ENCODE results near the gene IL12B.
"Not testable (repeated sequence)": the region's sequence is repeated elsewhere in the genome, so short reads cannot be mapped to it uniquely, and the experiment has no call there.

DNA sequence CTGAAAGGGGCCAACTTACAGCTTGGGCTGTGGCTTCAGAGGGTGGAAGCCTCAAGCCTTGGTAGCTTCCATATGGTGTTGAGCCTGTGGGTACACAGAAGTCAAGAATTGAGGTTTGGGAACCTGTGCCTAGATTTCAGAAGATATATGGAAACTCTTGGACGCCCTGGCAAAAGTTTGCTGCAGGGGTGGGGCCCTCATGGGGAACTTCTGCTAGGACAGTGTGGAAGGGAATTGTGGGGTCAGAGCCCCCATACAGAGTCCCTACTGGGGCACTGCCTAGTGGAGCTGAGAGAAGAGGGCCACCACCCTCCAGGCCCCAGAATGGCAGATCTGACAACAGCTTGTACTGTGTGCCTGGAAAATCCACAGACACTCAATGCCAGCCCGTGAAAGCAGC is 63.5 kb downstream of the IL12B start:
- TF ChIP-seq POLR2A (IDR thresholded peaks at IDR 0.05; ENCODE audit: low read depth, low read length), result not testable (repeated sequence)
- TF ChIP-seq, protein P1, sequence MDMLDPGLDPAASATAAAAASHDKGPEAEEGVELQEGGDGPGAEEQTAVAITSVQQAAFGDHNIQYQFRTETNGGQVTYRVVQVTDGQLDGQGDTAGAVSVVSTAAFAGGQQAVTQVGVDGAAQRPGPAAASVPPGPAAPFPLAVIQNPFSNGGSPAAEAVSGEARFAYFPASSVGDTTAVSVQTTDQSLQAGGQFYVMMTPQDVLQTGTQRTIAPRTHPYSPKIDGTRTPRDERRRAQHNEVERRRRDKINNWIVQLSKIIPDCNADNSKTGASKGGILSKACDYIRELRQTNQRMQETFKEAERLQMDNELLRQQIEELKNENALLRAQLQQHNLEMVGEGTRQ (IDR thresholded peaks at IDR 0.05; ENCODE audit: low read depth, low read length), result not testable (repeated sequence)
- TF ChIP-seq, protein P2, sequence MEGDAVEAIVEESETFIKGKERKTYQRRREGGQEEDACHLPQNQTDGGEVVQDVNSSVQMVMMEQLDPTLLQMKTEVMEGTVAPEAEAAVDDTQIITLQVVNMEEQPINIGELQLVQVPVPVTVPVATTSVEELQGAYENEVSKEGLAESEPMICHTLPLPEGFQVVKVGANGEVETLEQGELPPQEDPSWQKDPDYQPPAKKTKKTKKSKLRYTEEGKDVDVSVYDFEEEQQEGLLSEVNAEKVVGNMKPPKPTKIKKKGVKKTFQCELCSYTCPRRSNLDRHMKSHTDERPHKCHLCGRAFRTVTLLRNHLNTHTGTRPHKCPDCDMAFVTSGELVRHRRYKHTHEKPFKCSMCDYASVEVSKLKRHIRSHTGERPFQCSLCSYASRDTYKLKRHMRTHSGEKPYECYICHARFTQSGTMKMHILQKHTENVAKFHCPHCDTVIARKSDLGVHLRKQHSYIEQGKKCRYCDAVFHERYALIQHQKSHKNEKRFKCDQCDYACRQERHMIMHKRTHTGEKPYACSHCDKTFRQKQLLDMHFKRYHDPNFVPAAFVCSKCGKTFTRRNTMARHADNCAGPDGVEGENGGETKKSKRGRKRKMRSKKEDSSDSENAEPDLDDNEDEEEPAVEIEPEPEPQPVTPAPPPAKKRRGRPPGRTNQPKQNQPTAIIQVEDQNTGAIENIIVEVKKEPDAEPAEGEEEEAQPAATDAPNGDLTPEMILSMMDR (conservative IDR thresholded peaks at IDR 0.05; ENCODE audit: low read depth, low read length), result not testable (repeated sequence)

Measured in IMR-90 (cell line).